K562 (cell line): Measurements from ENCODE around the gene ZNRD2. TPM values are rescaled to one million over a fixed set of nuclear protein-coding genes. Genes with fewer than 3 reads are reported as not detected.

Experiments
- BRD4 ChIP-seq: fragments of 200-600 bp; sonication (generic); IDR thresholded peaks from 2 replicates; pipeline ENCODE4 v1.6.1; 2017; ENCODE audit warnings: inconsistent platforms
- FOXK1 ChIP-seq: sonication (generic); formaldehyde crosslinking; IDR thresholded peaks from 2 replicates; pipeline ENCODE4 v1.8.0; 2022; ENCODE audit warnings: missing genetic modification reagents, mild to moderate bottlenecking, borderline replicate concordance
- JUNB ChIP-seq: fragments of 450-650 bp; formaldehyde crosslinking; conservative IDR thresholded peaks from 2 replicates; pipeline ENCODE4 v1.4.0; 2020; ENCODE audit warnings: mild to moderate bottlenecking
- MECOM ChIP-seq: fragments of 250-450 bp; sonication (Bioruptor Pico); IDR thresholded peaks from 2 replicates; pipeline ENCODE4 v1.8.0; 2022; ENCODE audit warnings: inconsistent platforms
- NR3C1 ChIP-seq: sonication (generic); formaldehyde crosslinking; IDR thresholded peaks from 2 replicates; pipeline ENCODE4 v1.8.1; 2022; ENCODE audit warnings: missing genetic modification reagents
- NR4A1 ChIP-seq, 2 experiments: fragments of 250-450 bp in 1 of 2; fragments of 450-650 bp in 1 of 2; sonication (Bioruptor Pico) in 1 of 2; IDR thresholded peaks; 2 replicates each; pipeline versions ENCODE4 v1.4.0 to v1.6.1; 2016 to 2020; ENCODE audit warnings: mild to moderate bottlenecking in 2 of 2, missing compliant biosample characterization in 1 of 2, missing genetic modification characterization in 1 of 2, moderate library complexity in 1 of 2
- RBFOX2 ChIP-seq: fragments of 200-400 bp; formaldehyde crosslinking; IDR thresholded peaks from 2 replicates; pipeline ENCODE4 v1.6.1; 2017; ENCODE audit warnings: low read depth, mild to moderate bottlenecking, low read length, moderate library complexity
- RBM17 ChIP-seq: fragments of 200-400 bp; formaldehyde crosslinking; IDR thresholded peaks from 2 replicates; pipeline ENCODE4 v1.6.1; 2017; ENCODE audit warnings: low read depth, mild to moderate bottlenecking, low read length, borderline replicate concordance
- SRF ChIP-seq, 2 experiments: fragments of 250-450, 450-650 bp in 1 of 2; sonication (Bioruptor Pico) in 1 of 2; sonication (generic) in 1 of 2; formaldehyde crosslinking; IDR thresholded peaks; 2 replicates each; pipeline versions ENCODE4 v1.5.0 to v1.5.1; 2020 to 2022; ENCODE audit warnings: mild to moderate bottlenecking in 1 of 2, missing genetic modification reagents in 1 of 2
- TOE1 ChIP-seq, 2 experiments: fragments of 450-650 bp in 1 of 2; sonication (generic) in 1 of 2; formaldehyde crosslinking in 1 of 2; IDR thresholded peaks; 2 replicates each; pipeline versions ENCODE4 v1.7.1 to v1.8.0; 2016 to 2022; ENCODE audit warnings: borderline replicate concordance in 2 of 2, mild to moderate bottlenecking in 2 of 2, antibody characterized with exemption in 1 of 2, inconsistent platforms in 1 of 2, low read depth in 1 of 2, missing genetic modification reagents in 1 of 2, moderate library complexity in 1 of 2
- TSHZ1 ChIP-seq: fragments of 250-450 bp; sonication (Bioruptor Pico); IDR thresholded peaks from 2 replicates; pipeline ENCODE4 v1.4.0; 2020; ENCODE audit warnings: mild to moderate bottlenecking, moderate library complexity
- ZC3H4 ChIP-seq: sonication (generic); formaldehyde crosslinking; IDR thresholded peaks from 2 replicates; pipeline ENCODE4 v1.9.0; 2021; ENCODE audit warnings: missing genetic modification reagents, borderline replicate concordance
- ZNF511 ChIP-seq: sonication (generic); formaldehyde crosslinking; IDR thresholded peaks from 2 replicates; pipeline ENCODE4 v1.8.0; 2022; ENCODE audit warnings: mild to moderate bottlenecking, missing genetic modification reagents
- ZNF512 ChIP-seq: IDR thresholded peaks from 2 replicates; pipeline ENCODE4 v1.6.1; 2016; ENCODE audit warnings: missing genetic modification characterization, missing compliant biosample characterization
- polyA plus RNA-seq, 8 experiments: library from polyadenylated mRNA; depleted of rRNA in 4 of 8; stranded (reverse) in 5 of 8; unstranded in 3 of 8; fragments of >200 nt; fragmentation: Nextera tagmentation in 2 of 8; fragmentation: Illumina TruSeq in 1 of 8; extraction: Ambion mirVana in 2 of 8; extraction: Trizol in 1 of 8; gene quantifications; 2 replicates each; pipeline versions ENCODE4 v1.2.1 to v1.2.3, GENCODE V29; 2011 to 2014; ENCODE audit warnings: inconsistent platforms in 1 of 8, missing spikeins in 1 of 8
- total RNA-seq, 7 experiments: library from RNA; depleted of rRNA in 6 of 7; stranded (reverse); fragments of >200 nt in 6 of 7; fragmentation: Illumina TruSeq in 2 of 7; extraction: Trizol in 2 of 7; gene quantifications; 2 replicates each; pipeline versions ENCODE4 v1.2.1 to v1.2.3, GENCODE V29; 2011 to 2021; ENCODE audit warnings: low replicate concordance in 1 of 7
- TF ChIP-seq, protein P1 (sequence below), 2 experiments: fragments of 450-650 bp; IDR thresholded peaks; 2 replicates each; pipeline ENCODE4 v1.6.1; 2016
- TF ChIP-seq, protein P2 (sequence below): fragments of 250-450 bp; sonication (Bioruptor Pico); IDR thresholded peaks from 2 replicates; pipeline ENCODE4 v1.5.0; 2021

The ZNRD2 gene
- total and polyA plus RNA-seq, 9 of the 15 experiments (the other 6 are each of a cell fraction or from before 2014, with no cell fraction given) = 13.4 to 129 (median 60.4) TPM

- TF ChIP-seq ZNF511 = no peak
- TF ChIP-seq MECOM (CRISPR knock-in tag) = no peak
- TF ChIP-seq NR4A1 (CRISPR knock-in tag; IDR thresholded peaks at IDR 0.05) = no peak
- no peak for TF ChIP-seq NR4A1 (tag; IDR thresholded peaks at IDR 0.05)
- no peak for TF ChIP-seq NR3C1
- no peak for TF ChIP-seq SRF (CRISPR knock-in tag; IDR thresholded peaks at IDR 0.05)
- TF ChIP-seq, protein P1, sequence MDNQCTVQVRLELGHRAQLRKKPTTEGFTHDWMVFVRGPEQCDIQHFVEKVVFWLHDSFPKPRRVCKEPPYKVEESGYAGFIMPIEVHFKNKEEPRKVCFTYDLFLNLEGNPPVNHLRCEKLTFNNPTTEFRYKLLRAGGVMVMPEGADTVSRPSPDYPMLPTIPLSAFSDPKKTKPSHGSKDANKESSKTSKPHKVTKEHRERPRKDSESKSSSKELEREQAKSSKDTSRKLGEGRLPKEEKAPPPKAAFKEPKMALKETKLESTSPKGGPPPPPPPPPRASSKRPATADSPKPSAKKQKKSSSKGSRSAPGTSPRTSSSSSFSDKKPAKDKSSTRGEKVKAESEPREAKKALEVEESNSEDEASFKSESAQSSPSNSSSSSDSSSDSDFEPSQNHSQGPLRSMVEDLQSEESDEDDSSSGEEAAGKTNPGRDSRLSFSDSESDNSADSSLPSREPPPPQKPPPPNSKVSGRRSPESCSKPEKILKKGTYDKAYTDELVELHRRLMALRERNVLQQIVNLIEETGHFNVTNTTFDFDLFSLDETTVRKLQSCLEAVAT (IDR thresholded peaks at IDR 0.05) = peak; percentile 38 to 52; a peak in 1 of 4 replicates
- TF ChIP-seq TSHZ1 (CRISPR knock-in tag) = no peak
- TF ChIP-seq BRD4 = no peak
- no peak for TF ChIP-seq JUNB (CRISPR knock-in tag)
- no peak for TF ChIP-seq RBM17
- peak; percentile 92 for TF ChIP-seq TOE1 (IDR thresholded peaks at IDR 0.05; ENCODE audit: borderline replicate concordance)
- TF ChIP-seq TOE1 (CRISPR knock-in tag; IDR thresholded peaks at IDR 0.05; ENCODE audit: borderline replicate concordance, low read depth) = no peak
- TF ChIP-seq ZNF512 (tag) = no peak
- TF ChIP-seq, protein P2, sequence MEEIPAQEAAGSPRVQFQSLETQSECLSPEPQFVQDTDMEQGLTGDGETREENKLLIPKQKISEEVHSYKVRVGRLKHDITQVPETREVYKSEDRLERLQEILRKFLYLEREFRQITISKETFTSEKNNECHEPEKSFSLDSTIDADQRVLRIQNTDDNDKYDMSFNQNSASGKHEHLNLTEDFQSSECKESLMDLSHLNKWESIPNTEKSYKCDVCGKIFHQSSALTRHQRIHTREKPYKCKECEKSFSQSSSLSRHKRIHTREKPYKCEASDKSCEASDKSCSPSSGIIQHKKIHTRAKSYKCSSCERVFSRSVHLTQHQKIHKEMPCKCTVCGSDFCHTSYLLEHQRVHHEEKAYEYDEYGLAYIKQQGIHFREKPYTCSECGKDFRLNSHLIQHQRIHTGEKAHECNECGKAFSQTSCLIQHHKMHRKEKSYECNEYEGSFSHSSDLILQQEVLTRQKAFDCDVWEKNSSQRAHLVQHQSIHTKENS = no peak
- TF ChIP-seq RBFOX2 = peak; percentile 29
- TF ChIP-seq ZC3H4 (CRISPR knock-in tag) = no peak
- no peak for TF ChIP-seq FOXK1
Measured at GRCh38 chr11:65551572-65552387, 18.5 kb upstream of the ZNRD2 start (continued).
